ENCODE results near the gene ERLEC1.
"Not testable (repeated sequence)": the region's sequence is repeated elsewhere in the genome, so short reads cannot be mapped to it uniquely, and the experiment has no call there.

Gene ERLEC1

DNA sequence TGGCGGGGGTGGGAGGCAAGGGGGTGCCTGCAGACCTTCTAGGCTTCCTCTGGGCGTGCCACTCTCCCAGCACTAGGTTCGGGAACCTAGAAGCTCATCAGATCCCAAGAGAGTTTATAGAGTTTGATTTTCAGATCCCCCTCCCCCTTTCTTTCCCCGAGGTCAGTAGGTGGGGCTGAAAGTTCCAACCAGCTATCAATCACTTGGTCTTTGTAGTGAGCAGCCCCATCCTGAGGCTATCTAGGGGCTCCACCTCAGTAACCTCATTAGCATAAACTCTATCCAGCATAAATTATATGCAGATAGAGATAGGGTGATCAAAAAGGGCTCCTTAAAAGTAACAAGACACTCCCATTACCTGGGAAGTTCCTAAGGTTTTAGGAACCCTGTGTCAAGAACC, 32.8 kb downstream of the ERLEC1 start:
- H3K9ac ChIP-seq (ENCODE audit: low read depth, low read length), result no peak overlapping the region
- no peaks in the 10 kb centered on the region for H3K4me1 ChIP-seq (ENCODE audit: control insufficient read depth, insufficient read depth, low read length)
- no peak overlapping the region for H3K4me3 ChIP-seq (ENCODE audit: low read depth, low read length)
- no peaks in the 10 kb centered on the region for H3K9me3 ChIP-seq (ENCODE audit: control insufficient read depth, insufficient read depth, low read length)
- H3K36me3 ChIP-seq (ENCODE audit: control insufficient read depth, insufficient read depth, low read length), result peaks cover 37% of the 10 kb centered on the region
- no peaks in the 10 kb centered on the region for H3K27me3 ChIP-seq (ENCODE audit: control insufficient read depth, insufficient read depth, low read length)
- no peak overlapping the region for H3K27ac ChIP-seq (ENCODE audit: low read depth, low read length)

DNA sequence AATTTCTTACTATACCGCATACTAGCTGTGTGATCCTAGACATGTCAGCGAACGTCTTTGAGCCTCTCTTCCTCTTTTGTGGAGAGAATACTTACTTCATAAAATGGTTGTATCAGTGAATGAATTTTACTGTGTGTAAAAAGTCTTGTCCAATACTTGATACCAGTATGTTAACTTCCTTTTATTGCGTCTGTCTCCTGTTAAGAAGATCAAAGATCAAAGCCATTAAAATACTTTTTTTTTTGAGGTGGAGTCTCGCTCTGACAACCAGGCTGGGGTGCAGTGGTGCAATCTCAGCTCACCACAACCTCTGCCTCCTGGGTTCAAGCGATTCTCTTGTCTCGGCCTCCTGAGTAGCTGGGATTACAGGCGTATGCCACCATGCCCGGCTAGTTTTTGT, 33.2 kb downstream of the ERLEC1 start:
- no peaks in the 10 kb centered on the region for H3K4me1 ChIP-seq (ENCODE audit: control insufficient read depth, insufficient read depth, low read length)
- no peak overlapping the region for H3K9ac ChIP-seq (ENCODE audit: low read depth, low read length)
- no peaks in the 10 kb centered on the region for H3K9me3 ChIP-seq (ENCODE audit: control insufficient read depth, insufficient read depth, low read length)
- no peak overlapping the region for H3K27ac ChIP-seq (ENCODE audit: low read depth, low read length)
- no peak overlapping the region for H3K4me3 ChIP-seq (ENCODE audit: low read depth, low read length)
- peaks cover 33% of the 10 kb centered on the region for H3K36me3 ChIP-seq (ENCODE audit: control insufficient read depth, insufficient read depth, low read length)
- H3K27me3 ChIP-seq (ENCODE audit: control insufficient read depth, insufficient read depth, low read length), result no peaks in the 10 kb centered on the region

DNA sequence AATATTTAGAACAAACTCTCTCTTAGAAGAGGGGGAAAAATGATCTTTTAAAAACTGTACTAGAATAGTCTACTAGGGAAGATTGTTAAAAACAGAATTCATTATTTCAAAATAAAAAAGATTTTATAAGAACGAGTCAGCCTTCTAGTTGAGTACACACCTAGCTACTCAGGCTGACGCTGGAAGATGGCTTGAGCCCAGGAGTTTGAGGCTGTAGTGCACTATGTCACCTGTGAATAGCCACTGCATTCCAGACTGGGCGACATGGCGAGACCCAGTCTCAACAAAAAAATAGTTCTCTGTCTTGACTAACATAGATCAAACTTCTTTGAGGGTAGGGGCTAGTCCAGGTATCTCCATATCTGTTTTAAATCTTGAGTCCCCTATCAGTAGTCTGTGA, 33.9 kb downstream of the ERLEC1 start:
- peaks cover 2% of the 10 kb centered on the region for H3K4me1 ChIP-seq (ENCODE audit: control insufficient read depth, insufficient read depth, low read length)
- H3K9me3 ChIP-seq (ENCODE audit: control insufficient read depth, insufficient read depth, low read length), result no peaks in the 10 kb centered on the region
- H3K27ac ChIP-seq (ENCODE audit: low read depth, low read length), result no peak overlapping the region
- no peak overlapping the region for H3K4me3 ChIP-seq (ENCODE audit: low read depth, low read length)
- no peak overlapping the region for H3K9ac ChIP-seq (ENCODE audit: low read depth, low read length)
- peaks cover 27% of the 10 kb centered on the region for H3K36me3 ChIP-seq (ENCODE audit: control insufficient read depth, insufficient read depth, low read length)
- H3K27me3 ChIP-seq (ENCODE audit: control insufficient read depth, insufficient read depth, low read length), result no peaks in the 10 kb centered on the region

DNA sequence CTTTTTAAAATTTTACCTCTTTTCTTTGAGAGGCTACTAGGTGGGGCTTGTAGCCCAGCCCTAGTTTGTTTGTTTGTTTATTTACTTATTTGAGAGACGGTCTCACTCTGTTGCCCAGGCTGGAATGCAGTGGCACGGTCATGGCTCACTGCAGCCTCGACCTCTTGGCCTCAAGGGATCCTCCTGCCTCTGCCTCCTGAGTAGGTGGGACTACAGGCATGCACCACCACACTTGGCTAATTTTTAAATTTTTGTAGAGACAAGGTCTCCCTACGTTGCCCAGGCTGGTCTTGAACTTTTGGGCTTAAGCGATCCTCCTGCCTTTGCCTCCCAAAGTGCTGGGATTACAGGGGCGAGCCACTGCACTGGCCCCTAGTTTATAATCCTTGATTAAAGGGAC, 35.0 kb downstream of the ERLEC1 start:
- no peaks in the 10 kb centered on the region for H3K9me3 ChIP-seq (ENCODE audit: control insufficient read depth, insufficient read depth, low read length)
- H3K4me1 ChIP-seq (ENCODE audit: control insufficient read depth, insufficient read depth, low read length), result peaks cover 13% of the 10 kb centered on the region
- peaks cover 19% of the 10 kb centered on the region for H3K36me3 ChIP-seq (ENCODE audit: control insufficient read depth, insufficient read depth, low read length)
- no peaks in the 10 kb centered on the region for H3K27me3 ChIP-seq (ENCODE audit: control insufficient read depth, insufficient read depth, low read length)
- H3K9ac ChIP-seq (ENCODE audit: low read depth, low read length), result no peak overlapping the region
- H3K4me3 ChIP-seq (ENCODE audit: low read depth, low read length), result no peak overlapping the region
- H3K27ac ChIP-seq (ENCODE audit: low read depth, low read length), result no peak overlapping the region

DNA sequence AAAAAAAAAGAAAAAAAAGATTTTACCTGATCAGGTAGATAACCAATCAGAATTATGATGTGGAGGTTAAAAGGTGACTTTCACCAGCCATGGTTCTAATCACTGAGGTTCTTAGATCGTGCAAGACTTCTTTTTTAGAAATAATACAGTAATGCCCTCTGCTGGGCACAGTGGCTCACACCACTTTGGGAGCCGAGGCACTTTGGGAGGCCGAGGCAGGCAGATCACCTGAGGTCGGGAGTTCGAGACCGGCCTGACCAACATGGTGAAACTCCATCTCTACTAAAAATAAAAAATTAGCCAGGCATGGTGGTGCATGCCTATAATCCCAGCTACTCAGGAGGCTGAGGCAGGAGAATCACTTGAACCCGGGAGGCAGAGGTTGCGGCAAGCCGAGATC, 36.8 kb downstream of the ERLEC1 start:
- peaks cover 26% of the 10 kb centered on the region for H3K4me1 ChIP-seq (ENCODE audit: control insufficient read depth, insufficient read depth, low read length)
- H3K27ac ChIP-seq (ENCODE audit: low read depth, low read length); H3K9me3 ChIP-seq (ENCODE audit: control insufficient read depth, insufficient read depth, low read length); H3K36me3 ChIP-seq (ENCODE audit: control insufficient read depth, insufficient read depth, low read length); H3K4me3 ChIP-seq (ENCODE audit: low read depth, low read length); H3K27me3 ChIP-seq (ENCODE audit: control insufficient read depth, insufficient read depth, low read length); H3K9ac ChIP-seq (ENCODE audit: low read depth, low read length): not testable (repeated sequence)

DNA sequence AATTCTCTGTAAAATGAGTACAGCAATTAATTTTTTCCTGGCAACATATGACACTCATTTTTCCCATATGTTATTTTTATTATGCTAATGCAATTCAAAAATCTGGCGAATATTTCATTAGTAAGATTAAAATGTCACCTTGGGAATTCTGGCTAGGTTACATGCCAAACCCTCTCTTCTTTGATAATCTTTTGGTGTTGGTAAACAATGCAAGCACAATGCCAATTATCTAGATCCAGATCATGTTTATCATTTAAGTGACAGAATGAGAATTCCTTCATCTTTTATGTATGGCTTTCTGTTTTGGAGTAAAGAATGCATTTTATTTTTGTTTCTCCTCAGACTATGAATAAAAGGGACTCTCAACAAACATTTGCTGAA, 39.2 kb downstream of the ERLEC1 start:
- Histone ChIP-seq H3K27me3 (ENCODE audit: control insufficient read depth, insufficient read depth, low read length) (no peaks in the 10 kb centered on the region), H3K9ac (ENCODE audit: low read depth, low read length) (no peak overlapping the region), H3K36me3 (ENCODE audit: control insufficient read depth, insufficient read depth, low read length) (no peaks in the 10 kb centered on the region), H3K4me3 (ENCODE audit: low read depth, low read length) (no peak overlapping the region), H3K4me1 (ENCODE audit: control insufficient read depth, insufficient read depth, low read length) (peaks cover 26% of the 10 kb centered on the region), H3K27ac (ENCODE audit: low read depth, low read length) (peak overlapping the region; percentile 44), H3K9me3 (ENCODE audit: control insufficient read depth, insufficient read depth, low read length) (no peaks in the 10 kb centered on the region)

DNA sequence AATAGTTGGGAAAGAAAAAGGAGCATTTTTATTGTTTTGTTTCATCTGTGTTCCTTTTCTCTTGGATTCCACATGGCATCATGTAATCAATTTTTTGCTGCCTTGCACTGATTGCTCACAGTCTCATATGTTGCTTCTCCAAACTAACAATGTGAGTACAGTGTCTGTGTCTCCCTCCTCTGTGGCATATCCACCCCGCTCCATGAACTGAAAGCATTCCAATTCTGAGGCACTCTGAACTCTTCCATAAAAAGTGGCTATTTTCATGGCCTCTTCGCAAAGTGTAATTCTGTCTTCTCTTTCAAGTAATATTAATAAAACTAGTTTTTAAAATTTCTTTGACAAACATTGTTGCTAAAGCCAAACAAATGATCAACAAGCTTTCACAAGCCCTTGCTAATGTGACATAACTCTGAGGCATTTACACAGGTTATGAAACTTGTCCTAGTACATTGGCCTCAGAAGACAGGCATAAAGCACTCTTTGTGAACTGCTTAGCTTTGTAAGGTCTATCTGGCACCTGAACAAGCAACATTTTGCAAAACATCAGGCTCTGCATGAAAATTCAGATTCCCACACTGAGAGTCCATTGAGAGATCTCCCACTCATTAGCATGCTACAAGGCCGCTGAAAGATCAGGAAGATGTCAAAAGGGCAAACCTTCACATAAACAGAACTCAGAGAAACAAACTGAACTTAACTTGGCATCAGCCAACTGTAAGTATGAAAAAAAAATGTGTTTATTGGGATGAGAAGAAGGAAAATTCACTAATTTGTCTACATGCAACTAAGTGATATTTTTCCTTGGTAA, 39.9 kb downstream of the ERLEC1 start:
- Histone ChIP-seq H3K36me3 (ENCODE audit: control insufficient read depth, insufficient read depth, low read length) (no peaks in the 10 kb centered on the region), H3K9ac (ENCODE audit: low read depth, low read length) (no peak overlapping the region), H3K4me1 (ENCODE audit: control insufficient read depth, insufficient read depth, low read length) (peaks cover 26% of the 10 kb centered on the region), H3K9me3 (ENCODE audit: control insufficient read depth, insufficient read depth, low read length) (no peaks in the 10 kb centered on the region), H3K4me3 (ENCODE audit: low read depth, low read length) (no peak overlapping the region), H3K27me3 (ENCODE audit: control insufficient read depth, insufficient read depth, low read length) (no peaks in the 10 kb centered on the region), H3K27ac (ENCODE audit: low read depth, low read length) (peak overlapping the region; percentile 44)

DNA sequence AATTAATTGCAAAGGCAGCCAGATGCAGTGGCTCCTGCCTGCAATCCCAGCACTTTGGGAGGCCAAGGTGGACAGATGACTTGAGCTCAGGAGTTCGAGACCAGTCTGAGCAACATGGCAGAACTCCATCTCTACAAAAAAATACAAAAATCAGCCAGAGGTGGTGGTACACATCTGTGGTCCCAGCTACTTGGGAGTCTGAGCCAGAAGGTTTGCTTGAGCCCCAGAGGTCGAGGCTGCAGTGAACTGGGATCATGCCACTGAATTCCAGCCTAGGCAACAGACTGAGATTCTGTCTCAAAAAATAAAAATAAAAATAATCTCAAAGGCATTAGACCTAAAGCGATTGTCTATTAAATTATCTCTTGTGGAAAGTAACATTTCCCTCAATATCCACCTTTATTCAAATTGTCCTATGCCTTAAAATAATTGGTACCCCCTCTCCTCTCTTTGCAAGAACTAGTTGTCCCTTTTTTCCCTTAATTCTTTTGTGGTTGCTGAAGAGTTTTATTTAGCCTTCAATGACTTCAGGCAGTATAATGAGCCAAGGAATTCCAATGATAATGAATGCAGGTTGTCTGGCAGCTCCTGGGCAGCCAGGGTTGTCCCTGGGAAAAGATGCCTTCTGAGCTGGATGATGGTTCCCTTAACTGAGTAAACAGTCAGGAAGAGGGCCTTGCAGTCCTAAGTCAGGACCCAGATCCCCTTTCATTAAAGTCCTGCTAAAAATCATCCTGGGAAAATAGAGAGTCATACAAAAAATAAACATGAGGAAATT, 40.7 kb downstream of the ERLEC1 start:
- H3K27ac ChIP-seq (ENCODE audit: low read depth, low read length), result no peak overlapping the region
- H3K36me3 ChIP-seq (ENCODE audit: control insufficient read depth, insufficient read depth, low read length), result no peaks in the 10 kb centered on the region
- no peak overlapping the region for H3K4me3 ChIP-seq (ENCODE audit: low read depth, low read length)
- H3K9me3 ChIP-seq (ENCODE audit: control insufficient read depth, insufficient read depth, low read length), result no peaks in the 10 kb centered on the region
- no peak overlapping the region for H3K9ac ChIP-seq (ENCODE audit: low read depth, low read length)
- no peaks in the 10 kb centered on the region for H3K27me3 ChIP-seq (ENCODE audit: control insufficient read depth, insufficient read depth, low read length)
- peaks cover 26% of the 10 kb centered on the region for H3K4me1 ChIP-seq (ENCODE audit: control insufficient read depth, insufficient read depth, low read length)

DNA sequence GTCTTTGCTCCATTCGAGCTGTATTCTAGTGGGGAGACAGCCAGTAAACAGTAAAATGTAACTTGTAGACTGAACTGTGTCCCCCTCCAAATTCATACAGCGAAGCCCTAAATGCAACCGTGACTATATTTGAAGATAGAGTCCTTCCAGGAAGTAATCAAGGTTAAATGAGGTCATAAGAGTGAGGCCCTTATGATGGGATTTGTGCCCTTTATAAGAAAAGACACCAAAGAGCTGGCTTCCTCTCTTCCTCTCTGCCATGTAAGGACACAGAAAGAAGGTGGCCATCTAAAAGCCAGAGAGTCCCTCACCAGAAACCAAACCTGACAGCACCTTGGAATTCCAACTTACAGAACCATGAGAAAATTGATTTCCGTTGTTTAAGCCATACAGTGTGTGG, 41.5 kb downstream of the ERLEC1 start:
- Histone ChIP-seq H3K9ac (ENCODE audit: low read depth, low read length) (no peak overlapping the region), H3K4me3 (ENCODE audit: low read depth, low read length) (no peak overlapping the region), H3K36me3 (ENCODE audit: control insufficient read depth, insufficient read depth, low read length) (no peaks in the 10 kb centered on the region), H3K27me3 (ENCODE audit: control insufficient read depth, insufficient read depth, low read length) (no peaks in the 10 kb centered on the region), H3K4me1 (ENCODE audit: control insufficient read depth, insufficient read depth, low read length) (peaks cover 26% of the 10 kb centered on the region), H3K27ac (ENCODE audit: low read depth, low read length) (no peak overlapping the region), H3K9me3 (ENCODE audit: control insufficient read depth, insufficient read depth, low read length) (no peaks in the 10 kb centered on the region)

DNA sequence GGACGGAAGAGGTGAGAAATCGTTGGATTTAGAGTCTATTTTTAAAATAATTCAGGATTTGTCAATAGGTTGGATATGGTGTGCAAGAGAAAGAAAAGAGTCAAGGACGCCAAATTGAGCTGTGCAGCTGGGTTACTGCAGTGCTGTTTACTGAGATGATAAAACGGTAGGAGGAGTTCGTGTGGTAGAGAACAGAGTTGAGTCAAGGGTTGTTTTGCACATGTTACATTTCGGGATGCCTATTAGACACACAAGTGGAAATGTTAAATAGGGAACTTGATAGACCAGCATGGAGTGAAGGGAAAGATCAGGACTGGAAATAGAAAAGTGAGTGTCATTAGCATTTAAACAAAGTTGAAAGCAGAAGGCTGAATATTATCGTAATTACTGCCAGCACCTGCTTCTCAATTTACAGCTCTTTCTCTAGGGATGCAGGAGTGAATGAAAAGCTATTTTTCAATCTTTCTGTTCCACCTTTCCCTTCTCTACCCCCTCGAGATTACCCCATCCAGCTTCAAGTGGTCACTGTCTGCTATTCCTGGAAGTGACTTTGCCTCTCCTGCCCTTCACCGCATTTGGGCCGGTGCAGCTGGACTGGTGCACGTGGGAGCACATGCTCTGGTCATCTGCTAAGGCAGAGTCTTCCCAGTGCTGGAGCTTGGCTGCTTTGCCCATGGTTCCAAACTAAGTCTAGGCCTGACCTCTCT, 42.6 kb downstream of the ERLEC1 start:
- Histone ChIP-seq H3K27ac (ENCODE audit: low read depth, low read length) (no peak overlapping the region), H3K9me3 (ENCODE audit: control insufficient read depth, insufficient read depth, low read length) (no peaks in the 10 kb centered on the region), H3K4me1 (ENCODE audit: control insufficient read depth, insufficient read depth, low read length) (peaks cover 26% of the 10 kb centered on the region), H3K9ac (ENCODE audit: low read depth, low read length) (no peak overlapping the region), H3K36me3 (ENCODE audit: control insufficient read depth, insufficient read depth, low read length) (no peaks in the 10 kb centered on the region), H3K4me3 (ENCODE audit: low read depth, low read length) (no peak overlapping the region), H3K27me3 (ENCODE audit: control insufficient read depth, insufficient read depth, low read length) (no peaks in the 10 kb centered on the region)

DNA sequence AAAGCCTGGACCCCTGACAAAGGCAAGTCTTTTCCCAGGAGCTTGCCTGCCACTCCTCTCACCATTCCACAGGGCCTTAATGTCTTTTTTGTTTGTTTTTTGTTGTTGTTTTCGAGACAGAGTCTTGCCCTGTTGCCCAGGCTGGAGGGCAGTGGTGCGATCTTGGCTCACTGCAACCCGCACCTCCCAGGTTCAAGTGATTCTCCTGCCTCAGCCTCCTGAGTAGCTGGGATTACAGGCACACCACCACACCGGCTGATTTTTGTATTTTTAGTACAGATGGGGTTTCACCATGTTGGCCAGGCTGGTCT, 43.1 kb downstream of the ERLEC1 start:
- not testable (repeated sequence) for H3K9me3 ChIP-seq (ENCODE audit: control insufficient read depth, insufficient read depth, low read length); H3K4me3 ChIP-seq (ENCODE audit: low read depth, low read length); H3K36me3 ChIP-seq (ENCODE audit: control insufficient read depth, insufficient read depth, low read length); H3K27ac ChIP-seq (ENCODE audit: low read depth, low read length); H3K27me3 ChIP-seq (ENCODE audit: control insufficient read depth, insufficient read depth, low read length); H3K9ac ChIP-seq (ENCODE audit: low read depth, low read length)
- peaks cover 26% of the 10 kb centered on the region for H3K4me1 ChIP-seq (ENCODE audit: control insufficient read depth, insufficient read depth, low read length)
